ENCODE measurements around the gene UBE2I.

DNA sequence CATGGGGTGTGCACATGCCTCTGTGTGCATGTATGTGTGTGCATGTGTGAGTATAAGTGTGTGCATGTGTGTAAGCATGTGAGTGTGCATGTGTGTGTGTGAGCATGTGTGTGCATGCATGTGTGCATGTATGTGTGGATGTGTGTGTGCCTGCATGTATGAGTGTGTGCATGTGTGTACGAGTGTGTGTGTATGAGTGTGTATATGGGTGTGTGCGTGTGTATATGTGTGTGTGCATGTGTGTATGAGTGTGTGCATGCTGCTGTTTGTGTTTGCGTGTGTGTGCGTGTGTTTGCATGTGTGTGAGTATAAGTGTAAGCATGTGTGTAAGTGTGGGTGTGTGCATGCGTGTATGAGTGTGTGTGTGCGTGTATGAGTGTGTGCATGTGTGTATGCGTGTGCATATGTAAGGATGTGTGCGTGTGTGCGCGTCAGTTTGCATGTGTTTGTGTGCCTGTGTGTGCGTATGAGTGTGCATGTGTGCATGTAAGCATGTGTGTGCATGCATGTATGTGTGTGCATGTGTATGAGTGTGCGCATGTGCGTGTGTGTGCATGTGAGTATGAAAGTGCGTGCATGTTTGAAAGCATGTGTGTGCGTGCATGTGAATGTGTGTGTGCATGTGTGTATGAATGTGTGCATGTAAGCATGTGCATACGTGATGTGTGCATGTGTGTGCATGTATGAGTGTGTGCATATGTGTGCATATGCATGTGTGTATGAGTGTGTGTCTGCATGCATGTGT is 44.9 kb upstream of the UBE2I start:
- TF ChIP-seq, protein P1, sequence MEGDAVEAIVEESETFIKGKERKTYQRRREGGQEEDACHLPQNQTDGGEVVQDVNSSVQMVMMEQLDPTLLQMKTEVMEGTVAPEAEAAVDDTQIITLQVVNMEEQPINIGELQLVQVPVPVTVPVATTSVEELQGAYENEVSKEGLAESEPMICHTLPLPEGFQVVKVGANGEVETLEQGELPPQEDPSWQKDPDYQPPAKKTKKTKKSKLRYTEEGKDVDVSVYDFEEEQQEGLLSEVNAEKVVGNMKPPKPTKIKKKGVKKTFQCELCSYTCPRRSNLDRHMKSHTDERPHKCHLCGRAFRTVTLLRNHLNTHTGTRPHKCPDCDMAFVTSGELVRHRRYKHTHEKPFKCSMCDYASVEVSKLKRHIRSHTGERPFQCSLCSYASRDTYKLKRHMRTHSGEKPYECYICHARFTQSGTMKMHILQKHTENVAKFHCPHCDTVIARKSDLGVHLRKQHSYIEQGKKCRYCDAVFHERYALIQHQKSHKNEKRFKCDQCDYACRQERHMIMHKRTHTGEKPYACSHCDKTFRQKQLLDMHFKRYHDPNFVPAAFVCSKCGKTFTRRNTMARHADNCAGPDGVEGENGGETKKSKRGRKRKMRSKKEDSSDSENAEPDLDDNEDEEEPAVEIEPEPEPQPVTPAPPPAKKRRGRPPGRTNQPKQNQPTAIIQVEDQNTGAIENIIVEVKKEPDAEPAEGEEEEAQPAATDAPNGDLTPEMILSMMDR (IDR thresholded peaks at IDR 0.05): no peak
- TF ChIP-seq POLR2A (IDR thresholded peaks at IDR 0.05): no peak
